ENCODE results near the gene CNGA2.

CNGA2 gene

DNA sequence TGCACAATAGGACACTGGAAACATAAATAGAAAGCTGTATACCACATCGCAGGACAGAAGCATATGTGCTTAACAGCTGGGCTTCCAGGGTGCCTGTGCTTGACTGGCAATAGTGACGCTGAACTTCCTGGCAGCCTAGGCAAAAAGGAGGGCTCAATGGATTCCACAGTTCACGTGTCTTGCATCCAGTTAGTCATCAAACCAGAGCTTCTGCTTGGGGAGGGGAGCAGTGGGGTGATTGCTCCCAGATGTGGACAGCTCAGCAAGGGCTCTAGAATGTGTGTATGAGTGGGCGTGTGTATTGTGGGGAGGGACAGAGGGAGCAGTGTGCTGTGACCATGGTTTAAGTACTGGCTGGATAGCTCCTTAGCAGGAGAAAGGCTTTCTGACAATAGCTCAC is 37.0 kb upstream of the CNGA2 start:
- Histone ChIP-seq H3K9ac (no peak overlapping the region), H4K20me1 (no peaks in the 10 kb centered on the region; a peak in 5 of 22 replicates), H3K36me3 (no peaks in the 10 kb centered on the region), H3K27me3 (peaks cover 47 to 76% (median 69%) of the 10 kb centered on the region in 11 experiments), H3K4me1 (no peaks in the 10 kb centered on the region), H3K9me3 (replicated peaks in 1 of 11) (peaks cover 0 to 24% (median 7%) of the 10 kb centered on the region in 11 experiments; a peak in 12 of 22 replicates), H3K4me3 (no peak overlapping the region), H3K27ac (no peak overlapping the region), H3K4me2 (no peak overlapping the region)
- TF ChIP-seq Cebpa-rat (IDR thresholded peaks at IDR 0.05) = no peak

DNA sequence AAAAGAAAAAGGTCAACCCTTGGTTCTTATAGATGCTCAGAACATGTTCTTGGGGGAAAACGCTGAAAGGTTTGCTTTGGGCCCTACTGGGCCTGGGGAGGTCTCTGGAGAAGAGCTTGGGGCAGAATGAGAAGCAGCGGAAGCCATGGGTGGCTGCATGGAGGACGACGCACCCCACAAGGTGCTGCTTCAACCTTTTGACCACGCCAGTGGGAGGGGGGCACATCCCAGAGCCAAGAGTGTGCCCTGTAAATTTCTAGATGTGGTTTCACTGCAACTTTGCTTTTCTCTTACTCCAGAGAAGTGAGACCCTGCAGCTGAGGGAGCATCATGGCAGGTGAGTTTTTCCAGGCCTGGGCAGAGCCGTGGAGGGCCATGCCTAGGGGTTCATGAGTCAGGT is 36.1 kb upstream of the CNGA2 start:
- no peaks in the 10 kb centered on the region for H3K4me1 ChIP-seq
- no peak overlapping the region for H3K4me2 ChIP-seq
- H4K20me1 ChIP-seq = no peaks in the 10 kb centered on the region; a peak in 5 of 22 replicates
- peaks cover 0 to 22% (median 6%) of the 10 kb centered on the region in 11 experiments; a peak in 11 of 22 replicates for H3K9me3 ChIP-seq (replicated peaks in 1 of 11)
- H3K36me3 ChIP-seq = no peaks in the 10 kb centered on the region
- H3K27ac ChIP-seq = no peak overlapping the region
- H3K27me3 ChIP-seq = peaks cover 57 to 76% (median 69%) of the 10 kb centered on the region in 11 experiments
- no peak overlapping the region for H3K4me3 ChIP-seq
- TF ChIP-seq Cebpa-rat (IDR thresholded peaks at IDR 0.05) = no peak
- no peak overlapping the region for H3K9ac ChIP-seq

DNA sequence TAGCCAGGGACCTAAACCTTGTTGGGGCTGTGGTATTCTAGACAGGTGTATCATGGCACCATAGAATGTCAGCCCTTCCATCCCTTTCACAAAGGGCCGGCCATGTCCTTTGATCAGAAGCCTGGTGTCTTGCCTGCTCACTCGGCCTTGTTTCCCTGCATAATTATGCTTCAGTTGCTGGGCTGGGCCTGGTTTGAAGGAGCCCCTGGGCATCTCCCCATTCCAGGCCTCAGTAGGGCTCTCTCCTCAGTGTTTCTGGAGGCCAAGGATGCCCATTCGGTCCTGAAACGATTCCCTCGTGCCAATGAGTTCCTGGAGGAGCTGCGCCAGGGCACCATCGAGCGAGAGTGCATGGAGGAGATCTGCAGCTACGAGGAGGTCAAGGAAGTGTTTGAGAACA is 34.8 kb upstream of the CNGA2 start:
- Histone ChIP-seq H3K9me3 (replicated peaks in 1 of 11) (peaks cover 0 to 9% (median 0%) of the 10 kb centered on the region in 11 experiments; a peak in 8 of 22 replicates), H4K20me1 (no peaks in the 10 kb centered on the region; a peak in 5 of 22 replicates), H3K36me3 (no peaks in the 10 kb centered on the region), H3K4me2 (no peak overlapping the region), H3K4me1 (no peaks in the 10 kb centered on the region), H3K9ac (no peak overlapping the region), H3K4me3 (no peak overlapping the region), H3K27ac (no peak overlapping the region), H3K27me3 (peaks cover 66 to 80% (median 73%) of the 10 kb centered on the region in 11 experiments)
- TF ChIP-seq Cebpa-rat (IDR thresholded peaks at IDR 0.05) = no peak

DNA sequence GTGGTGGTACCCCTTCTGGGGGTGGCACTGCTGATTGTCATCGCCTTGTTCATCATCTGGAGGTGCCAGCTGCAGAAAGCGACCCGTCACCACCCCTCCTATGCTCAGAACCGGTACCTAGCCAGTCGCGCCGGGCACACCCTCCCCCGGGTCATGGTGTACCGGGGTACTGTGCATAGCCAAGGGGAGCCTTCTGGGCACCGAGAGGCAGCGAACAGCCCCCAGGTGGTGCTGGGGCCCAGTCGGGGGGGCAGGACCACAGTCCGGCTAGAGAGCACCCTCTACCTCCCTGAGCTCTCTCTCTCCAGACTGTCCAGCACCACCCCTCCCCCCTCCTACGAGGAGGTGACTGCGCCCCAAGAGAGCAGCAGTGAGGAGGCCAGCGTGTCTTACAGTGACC is 34.0 kb upstream of the CNGA2 start:
- H3K27me3 ChIP-seq = peaks cover 74 to 89% (median 82%) of the 10 kb centered on the region in 11 experiments
- no peak overlapping the region for H3K27ac ChIP-seq

DNA sequence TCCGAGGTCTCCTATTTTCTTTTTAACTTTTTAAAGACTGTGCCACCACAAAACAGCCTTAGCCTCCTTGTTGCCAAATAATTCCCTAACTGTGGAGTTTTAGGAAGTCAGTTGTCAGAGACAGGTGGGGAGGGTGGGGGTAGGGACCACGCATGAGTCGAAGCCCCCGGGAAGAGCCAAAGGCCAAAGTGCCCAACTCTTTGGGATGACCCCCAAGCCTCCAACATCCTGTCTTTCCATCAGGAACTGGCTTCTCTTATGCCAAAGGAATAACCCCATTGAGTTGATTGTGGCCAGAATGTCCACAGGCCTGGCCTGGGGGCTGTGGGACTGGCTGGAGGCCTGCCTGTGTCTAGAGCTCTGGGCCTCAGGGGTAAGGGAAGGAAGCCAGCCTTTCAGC is 33.5 kb upstream of the CNGA2 start:
- Histone ChIP-seq H3K27ac (no peak overlapping the region), H3K4me1 (no peaks in the 10 kb centered on the region), H3K27me3 (peaks cover 78 to 90% (median 86%) of the 10 kb centered on the region in 11 experiments), H3K4me3 (no peak overlapping the region), H3K36me3 (no peaks in the 10 kb centered on the region), H3K9ac (no peak overlapping the region), H3K9me3 (replicated peaks in 1 of 11) (peaks cover 0 to under 1% (median 0%) of the 10 kb centered on the region in 11 experiments; a peak in 1 of 22 replicates), H3K4me2 (no peak overlapping the region), H4K20me1 (no peaks in the 10 kb centered on the region; a peak in 5 of 22 replicates)
- TF ChIP-seq Cebpa-rat (IDR thresholded peaks at IDR 0.05) = no peak

More for the DNA sequence above, 34.0 kb upstream of the CNGA2 start:
- Histone ChIP-seq H3K9me3 (replicated peaks in 1 of 11) (peaks cover 0 to 5% (median 0%) of the 10 kb centered on the region in 11 experiments; a peak in 4 of 22 replicates), H3K4me3 (no peak overlapping the region), H3K4me2 (no peak overlapping the region), H3K36me3 (no peaks in the 10 kb centered on the region), H3K9ac (no peak overlapping the region), H3K4me1 (no peaks in the 10 kb centered on the region), H4K20me1 (no peaks in the 10 kb centered on the region; a peak in 5 of 22 replicates)
- no peak for TF ChIP-seq Cebpa-rat (IDR thresholded peaks at IDR 0.05)

DNA sequence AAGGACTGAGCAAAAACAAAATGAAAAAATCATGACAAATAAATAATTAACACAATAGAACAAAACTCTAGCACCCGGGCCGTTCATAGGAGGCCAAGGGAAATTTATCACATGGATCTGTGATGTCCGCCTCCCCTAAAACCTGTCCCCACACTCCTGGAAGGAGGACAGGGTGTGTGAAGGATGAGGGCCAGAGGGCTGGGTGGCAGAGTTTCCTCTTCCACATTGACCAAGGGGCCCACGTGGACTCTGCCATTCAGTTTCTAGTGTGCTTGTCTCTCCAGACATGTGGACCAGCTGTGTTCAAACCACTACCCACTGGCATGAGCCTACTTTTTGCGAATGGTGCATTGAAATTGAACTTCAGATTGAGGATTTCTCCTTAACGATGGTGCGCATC is 33.0 kb upstream of the CNGA2 start:
- no peaks in the 10 kb centered on the region; a peak in 1 of 22 replicates for H3K9me3 ChIP-seq (replicated peaks in 1 of 11)
- H3K27ac ChIP-seq = no peak overlapping the region
- H3K27me3 ChIP-seq = peaks cover 82 to 94% (median 91%) of the 10 kb centered on the region in 11 experiments
- H3K4me1 ChIP-seq = no peaks in the 10 kb centered on the region
- H3K36me3 ChIP-seq = no peaks in the 10 kb centered on the region
- no peaks in the 10 kb centered on the region; a peak in 5 of 22 replicates for H4K20me1 ChIP-seq
- TF ChIP-seq Cebpa-rat (IDR thresholded peaks at IDR 0.05) = no peak
- H3K4me3 ChIP-seq = no peak overlapping the region
- no peak overlapping the region for H3K4me2 ChIP-seq
- H3K9ac ChIP-seq = no peak overlapping the region

DNA sequence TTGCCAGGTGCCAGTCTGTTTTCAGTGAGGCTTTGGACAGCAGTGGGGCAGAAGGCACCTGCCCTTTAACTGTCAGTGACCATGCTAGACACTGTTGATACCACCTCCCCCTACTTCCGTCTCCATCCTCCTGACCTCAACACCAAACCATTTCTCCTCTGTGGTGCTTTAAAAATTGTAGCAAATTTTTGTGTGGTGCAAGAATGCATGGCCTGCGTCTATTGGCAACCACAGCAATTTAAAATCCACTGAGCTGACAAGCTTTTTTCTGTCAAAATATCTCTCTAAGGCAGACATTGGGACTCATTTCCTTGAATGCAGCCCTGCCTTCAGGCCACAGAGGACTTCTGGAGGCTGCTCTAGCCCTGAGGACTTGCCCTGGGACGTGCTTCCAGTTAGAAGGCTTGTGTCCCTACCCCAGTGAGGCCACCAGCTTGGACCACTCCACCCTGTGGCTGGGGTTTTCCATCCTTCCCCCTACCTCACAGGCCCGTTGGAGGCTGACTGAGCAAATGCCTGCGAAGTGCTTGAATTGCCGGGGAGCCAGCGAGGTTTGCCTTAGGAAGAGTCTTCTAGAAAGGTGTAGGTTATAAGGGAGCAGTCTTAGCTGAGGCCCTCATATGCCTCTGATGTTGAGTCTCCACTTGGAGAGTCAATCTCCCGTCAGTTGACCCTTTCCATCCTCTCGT is 32.4 kb upstream of the CNGA2 start:
- Histone ChIP-seq H4K20me1 (no peaks in the 10 kb centered on the region; a peak in 5 of 22 replicates), H3K4me3 (no peak overlapping the region), H3K27ac (no peak overlapping the region), H3K36me3 (no peaks in the 10 kb centered on the region), H3K4me1 (no peaks in the 10 kb centered on the region), H3K4me2 (no peak overlapping the region), H3K27me3 (peaks cover 88 to 99% (median 97%) of the 10 kb centered on the region in 11 experiments), H3K9me3 (replicated peaks in 1 of 11) (no peaks in the 10 kb centered on the region; a peak in 1 of 22 replicates), H3K9ac (no peak overlapping the region)
- no peak for TF ChIP-seq Cebpa-rat (IDR thresholded peaks at IDR 0.05)

DNA sequence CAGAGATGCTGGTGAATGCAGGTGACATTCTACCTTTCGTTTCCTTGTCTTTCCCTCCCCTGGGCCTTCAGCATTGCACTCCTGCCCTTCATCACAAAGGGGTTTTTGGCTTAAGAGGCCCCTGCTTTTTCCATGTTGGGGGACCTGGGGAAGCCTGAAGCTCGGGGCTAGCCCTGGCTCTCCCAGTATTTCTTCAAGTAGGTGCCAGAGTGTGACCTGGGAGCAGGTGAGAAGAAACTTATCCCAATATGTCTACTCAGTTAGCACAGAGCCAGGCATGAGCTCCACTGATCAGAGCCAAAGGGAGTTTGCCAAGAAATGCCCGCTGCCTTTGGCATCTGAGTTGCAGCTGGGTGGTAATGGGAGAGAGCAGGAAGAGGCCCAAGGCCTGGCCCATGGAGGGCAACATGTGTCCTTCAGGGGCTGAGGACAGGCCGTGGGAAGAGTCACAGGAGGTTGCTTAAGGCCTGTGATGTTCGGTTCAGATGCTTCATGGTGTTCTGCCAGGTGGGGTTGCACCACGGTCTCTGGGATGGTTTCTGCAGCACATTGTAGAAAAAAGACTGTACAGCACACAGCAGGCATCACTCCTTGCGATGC is 31.7 kb upstream of the CNGA2 start:
- TF ChIP-seq Cebpa-rat (IDR thresholded peaks at IDR 0.05) = no peak
- H3K9ac ChIP-seq = no peak overlapping the region
- H3K4me2 ChIP-seq = no peak overlapping the region
- no peaks in the 10 kb centered on the region; a peak in 1 of 22 replicates for H3K9me3 ChIP-seq (replicated peaks in 1 of 11)
- no peaks in the 10 kb centered on the region for H3K36me3 ChIP-seq
- no peaks in the 10 kb centered on the region for H3K4me1 ChIP-seq
- H3K27me3 ChIP-seq = peaks cover 90 to 100% (median 99%) of the 10 kb centered on the region in 11 experiments
- no peak overlapping the region for H3K27ac ChIP-seq
- H4K20me1 ChIP-seq = no peaks in the 10 kb centered on the region; a peak in 5 of 22 replicates
- H3K4me3 ChIP-seq = no peak overlapping the region

DNA sequence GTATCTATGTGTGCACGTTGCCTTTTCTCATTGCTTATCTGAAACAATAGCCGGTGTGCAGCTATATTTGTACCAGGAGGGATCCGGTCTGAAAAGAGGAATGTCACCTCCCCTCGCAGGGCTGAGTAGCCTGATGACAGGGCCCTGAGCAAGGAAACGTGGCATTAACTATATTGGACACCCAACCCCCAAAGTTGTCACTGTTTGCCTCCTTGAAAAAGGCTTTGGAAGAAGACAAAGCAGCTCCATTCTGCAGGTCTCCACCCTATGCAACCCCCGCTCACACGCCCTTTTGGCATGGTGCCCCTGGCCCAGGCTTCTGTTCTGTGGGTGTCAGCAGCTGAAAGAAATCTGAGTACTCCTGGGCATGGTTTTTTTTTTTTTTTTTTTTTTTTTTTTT is 31.1 kb upstream of the CNGA2 start:
- Histone ChIP-seq H3K9ac (no peak overlapping the region), H3K4me3 (no peak overlapping the region), H4K20me1 (no peaks in the 10 kb centered on the region; a peak in 5 of 22 replicates), H3K27me3 (peaks cover 83 to 100% (median 98%) of the 10 kb centered on the region in 11 experiments), H3K9me3 (replicated peaks in 1 of 11) (no peaks in the 10 kb centered on the region; a peak in 1 of 22 replicates), H3K36me3 (no peaks in the 10 kb centered on the region), H3K4me1 (no peaks in the 10 kb centered on the region), H3K27ac (no peak overlapping the region), H3K4me2 (no peak overlapping the region)
- no peak for TF ChIP-seq Cebpa-rat (IDR thresholded peaks at IDR 0.05)

Measured in BLaER1 treated with 17β-estradiol and CSF1 and Interleukin-3, amounts not matched to agents 10 nM and 100 nM (cell line).